SW 1271 (cell line): ENCODE data around the gene ARMC9.
"Not testable (repeated sequence)": the region's sequence is repeated elsewhere in the genome, so short reads cannot be mapped to it uniquely, and the experiment has no call there.

ENCODE experiments used
- DNase-seq, 2 experiments: peaks; one replicate each; lab custom pipeline; 2025; lab: John Stamatoyannopoulos, UW

The ARMC9 gene

GRCh38 chr2:231342061-231342711 is 143.8 kb downstream of the ARMC9 start:
- DNase-seq, result no peak

- DNase-seq, result no peak
Measured at GRCh38 chr2:231343006-231343710, 144.7 kb downstream of the ARMC9 start.

- DNase-seq, result no peak
Measured at GRCh38 chr2:231343988-231344387, 145.6 kb downstream of the ARMC9 start.

- DNase-seq, result no peak
Measured at GRCh38 chr2:231344851-231345250, 146.4 kb downstream of the ARMC9 start.

DNA sequence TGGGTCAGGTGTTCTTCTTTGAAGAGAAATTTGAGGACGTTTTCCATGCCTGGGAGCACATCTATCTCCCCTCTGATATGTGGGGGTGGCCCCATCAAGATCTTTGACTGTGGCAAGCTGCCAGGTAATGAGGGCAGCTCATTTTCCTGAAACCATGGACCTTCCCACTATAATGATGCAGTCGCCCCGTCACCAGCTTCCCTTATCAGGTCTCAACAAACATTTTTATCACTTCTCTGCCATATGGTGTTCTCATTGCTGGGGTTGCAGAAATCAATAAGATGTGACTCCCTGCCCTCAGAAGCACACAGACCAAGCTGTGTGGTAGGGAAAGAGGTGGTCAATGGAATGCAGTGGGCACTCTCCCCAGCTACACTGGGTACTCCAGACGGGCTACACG is 148.7 kb downstream of the ARMC9 start:
- DNase-seq, result no peak

- DNase-seq, result no peak
Measured at GRCh38 chr2:231347638-231348037, 149.2 kb downstream of the ARMC9 start.

- no peak for DNase-seq
Measured at GRCh38 chr2:231348173-231348572, 149.7 kb downstream of the ARMC9 start.

DNA sequence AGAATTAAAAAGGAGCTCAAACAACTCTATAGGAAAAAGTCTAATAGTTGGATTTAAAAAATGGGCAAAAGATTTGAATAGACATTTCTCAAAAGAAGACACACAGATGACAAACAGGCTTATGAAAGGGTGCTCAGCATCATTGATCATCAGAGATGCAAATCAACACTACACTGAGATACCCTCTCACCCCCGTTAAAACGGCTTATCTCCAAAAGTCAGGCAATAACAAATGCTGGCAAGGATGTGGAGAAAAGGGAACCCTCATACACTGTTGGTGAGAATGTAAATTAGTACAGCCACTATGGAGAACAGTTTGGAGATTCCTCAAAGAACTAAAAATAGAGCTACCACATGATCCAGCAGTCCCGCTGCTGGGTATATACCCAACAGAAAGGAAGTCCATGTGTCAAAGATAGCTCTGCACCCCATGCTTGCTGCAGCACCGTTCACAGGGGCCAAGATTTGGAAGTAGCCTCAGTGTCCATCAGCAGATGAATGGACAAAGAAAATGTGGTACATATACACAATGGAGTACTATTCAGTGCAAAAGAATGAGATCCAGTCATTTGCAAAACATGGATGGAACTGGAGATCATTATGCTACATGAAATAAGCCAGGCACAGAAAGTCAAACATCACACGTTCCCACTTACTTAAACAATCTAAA is 150.4 kb downstream of the ARMC9 start:
- DNase-seq, result no peak

GRCh38 chr2:231349374-231349735 is 150.9 kb downstream of the ARMC9 start:
- not testable (repeated sequence) for DNase-seq

GRCh38 chr2:231351648-231352047 is 153.2 kb downstream of the ARMC9 start:
- DNase-seq, result no peak

DNA sequence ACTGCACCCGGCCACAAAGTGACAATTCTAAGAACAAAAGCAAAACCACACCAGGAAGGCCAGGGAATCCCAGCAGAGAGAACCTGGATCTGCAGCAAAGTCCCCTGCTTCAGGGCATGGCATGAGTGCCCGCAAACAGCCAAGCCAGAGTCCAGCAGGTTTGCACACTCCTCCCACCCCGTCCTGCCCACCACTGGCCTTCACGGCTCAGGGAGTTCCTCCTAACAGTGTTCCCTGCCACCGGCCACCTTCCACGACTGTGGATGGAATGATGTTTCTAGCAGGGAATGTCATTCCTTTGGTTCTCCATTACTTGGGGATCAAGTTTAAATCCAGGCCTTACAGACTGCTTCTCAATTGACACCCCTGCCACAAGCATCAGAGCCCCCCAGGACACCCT is 155.0 kb downstream of the ARMC9 start:
- DNase-seq, result no peak

GRCh38 chr2:231355508-231356465 is 157.4 kb downstream of the ARMC9 start:
- DNase-seq, result no peak

DNA sequence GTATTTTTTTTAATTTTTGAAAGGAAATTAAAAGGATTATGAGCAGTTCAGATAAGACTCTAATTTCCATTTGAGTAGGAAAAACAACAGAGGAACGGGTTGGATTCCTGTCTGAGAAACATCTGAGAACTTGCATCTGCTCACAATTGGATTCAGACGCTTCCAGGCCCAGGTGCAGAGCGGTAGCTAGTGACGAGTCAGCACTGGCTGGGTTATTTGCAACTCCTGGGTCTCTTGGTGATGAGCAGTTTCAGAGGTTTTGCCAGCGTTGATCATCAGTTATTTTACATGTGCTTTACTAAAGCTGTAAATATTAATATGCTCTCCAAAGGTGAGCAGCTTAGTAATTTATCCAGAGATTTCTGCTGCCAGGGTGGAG is 158.0 kb downstream of the ARMC9 start:
- DNase-seq, result no peak

GRCh38 chr2:231357048-231357447 is 158.6 kb downstream of the ARMC9 start:
- no peak for DNase-seq

DNA sequence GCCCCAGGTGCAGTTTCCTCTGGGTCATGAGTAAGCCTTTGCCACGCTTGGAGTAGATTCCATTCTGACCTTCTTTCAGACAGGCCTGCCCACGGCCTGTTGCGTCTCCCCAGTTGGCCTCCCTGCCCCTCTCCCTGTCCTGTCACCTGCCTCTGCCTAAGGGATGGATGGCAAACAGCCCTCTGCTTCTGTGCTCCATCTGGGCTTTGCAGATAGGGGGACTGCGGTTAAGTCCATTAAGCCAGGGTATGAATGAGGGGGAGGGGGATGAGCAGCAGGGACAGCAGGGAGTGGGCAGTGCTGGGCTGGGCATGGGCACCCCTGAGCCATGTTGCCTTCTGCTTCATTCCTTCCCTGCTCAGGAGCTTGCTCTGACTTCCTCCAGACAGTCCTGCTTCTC is 159.5 kb downstream of the ARMC9 start:
- DNase-seq, result no peak

- no peak for DNase-seq
Measured at GRCh38 chr2:231359441-231359840, 161.0 kb downstream of the ARMC9 start.

- no peak for DNase-seq
Measured at GRCh38 chr2:231359948-231360347, 161.5 kb downstream of the ARMC9 start.

DNA sequence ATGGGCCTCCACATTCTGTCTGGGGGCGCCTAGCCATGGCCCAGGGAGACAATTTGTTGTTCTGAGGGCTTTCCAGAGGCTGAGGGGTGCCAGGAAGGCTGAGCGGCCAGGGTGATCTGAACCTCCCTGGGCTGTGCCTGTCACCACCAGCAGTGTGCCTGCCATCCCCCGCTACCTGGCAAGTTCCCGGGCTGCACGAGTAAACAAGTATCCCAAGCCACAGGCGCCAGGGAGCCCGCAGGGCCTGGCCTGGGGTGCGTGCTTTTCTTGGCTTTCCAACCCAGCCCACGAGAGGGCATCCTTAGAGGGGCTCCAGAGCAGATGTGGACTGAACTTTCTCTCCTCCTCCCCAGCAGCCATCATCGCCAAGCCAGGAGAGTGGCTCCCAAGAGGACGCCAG is 162.0 kb downstream of the ARMC9 start:
- no peak for DNase-seq

GRCh38 chr2:231360881-231361371 is 162.5 kb downstream of the ARMC9 start:
- DNase-seq, result no peak

GRCh38 chr2:231361701-231362554 is 163.5 kb downstream of the ARMC9 start:
- DNase-seq, result no peak

DNA sequence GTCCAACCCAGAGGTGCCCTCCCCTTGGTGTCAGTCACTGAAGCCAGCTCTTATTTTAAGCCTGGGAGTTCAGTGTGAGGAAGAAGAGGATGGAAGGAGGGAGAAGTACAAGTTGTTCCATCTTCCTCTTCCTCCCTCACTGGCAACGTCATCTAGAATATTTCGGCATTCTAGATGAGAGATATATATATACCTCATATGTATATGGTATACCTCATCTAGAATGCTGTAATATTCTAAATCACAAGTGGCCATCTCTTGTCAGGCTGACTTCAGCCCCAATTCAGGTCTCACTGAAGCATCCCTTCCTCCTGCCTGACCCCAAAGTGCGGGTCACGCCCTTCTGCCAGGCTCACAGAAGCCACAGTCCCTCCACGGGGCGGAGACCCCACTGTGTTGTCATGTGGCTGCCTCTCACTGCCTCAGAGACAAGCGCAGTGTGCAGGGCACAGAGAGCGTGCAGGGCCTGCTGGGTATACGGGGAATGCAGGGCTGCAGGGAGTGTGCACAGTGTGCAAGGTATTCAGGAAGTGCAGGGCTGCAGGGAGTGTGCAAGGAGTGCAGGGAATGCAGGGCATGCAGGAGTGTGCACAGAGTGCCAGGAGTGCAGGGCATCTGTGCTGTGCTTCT is 164.2 kb downstream of the ARMC9 start:
- no peak for DNase-seq
